D341Med (cell line): ENCODE measurements around the gene EPPIN.
A peak's percentile ranks its signal among the peaks of the same experiment; 100 is the strongest.

ENCODE experiments used
- DNase-seq: peaks from one replicate; pipeline ENCODE4 v3.0.0; 2012; ENCODE audit warnings: low spot score

Gene EPPIN

DNA sequence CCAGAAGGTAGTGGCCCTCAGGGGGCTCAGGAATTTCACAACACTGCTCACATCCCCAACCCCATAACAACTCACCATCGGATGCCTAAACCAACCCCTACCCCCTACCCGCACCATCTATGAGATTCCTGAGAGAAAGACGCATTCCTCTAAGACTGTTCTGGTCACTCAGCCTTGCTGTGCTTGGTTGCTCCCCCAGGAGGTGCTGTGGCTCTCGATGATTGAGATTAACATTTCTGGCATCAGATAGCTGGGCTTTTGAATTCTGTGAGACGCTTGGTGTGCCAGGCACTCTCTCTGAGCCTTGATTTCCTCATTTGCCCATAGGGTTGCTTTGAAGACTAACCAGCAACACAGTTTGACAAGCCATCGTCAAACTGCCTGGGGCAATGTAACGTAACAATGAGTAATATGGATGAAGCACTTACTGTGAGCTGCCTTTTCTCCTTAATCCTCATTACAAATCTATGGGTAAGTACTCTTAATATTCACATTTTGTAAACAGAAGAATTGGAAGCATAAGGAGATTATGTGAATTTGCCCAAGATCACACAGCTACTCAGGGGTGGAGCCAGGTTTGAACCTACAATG lies 8.9 kb downstream of the EPPIN start:
- peak; percentile 41 for DNase-seq

DNA sequence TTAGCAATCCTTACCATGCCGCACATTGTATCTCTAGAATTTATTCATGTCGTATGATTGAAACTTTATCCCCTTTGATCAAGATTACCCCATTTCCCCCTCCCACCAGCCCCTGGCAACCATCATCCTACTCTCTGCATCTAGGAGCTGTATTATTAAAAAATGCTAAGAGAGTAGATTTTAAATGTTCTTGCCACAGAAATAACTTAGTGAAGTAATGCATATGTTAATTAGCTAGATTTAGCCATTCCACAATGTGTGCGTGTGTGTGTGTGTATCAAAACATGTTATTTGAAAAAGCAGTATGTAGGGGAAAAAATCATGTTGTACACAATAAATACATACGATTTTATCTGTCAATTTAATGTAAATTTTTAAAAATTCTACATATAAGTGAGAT lies 19.9 kb downstream of the EPPIN start:
- no peak for DNase-seq

DNA sequence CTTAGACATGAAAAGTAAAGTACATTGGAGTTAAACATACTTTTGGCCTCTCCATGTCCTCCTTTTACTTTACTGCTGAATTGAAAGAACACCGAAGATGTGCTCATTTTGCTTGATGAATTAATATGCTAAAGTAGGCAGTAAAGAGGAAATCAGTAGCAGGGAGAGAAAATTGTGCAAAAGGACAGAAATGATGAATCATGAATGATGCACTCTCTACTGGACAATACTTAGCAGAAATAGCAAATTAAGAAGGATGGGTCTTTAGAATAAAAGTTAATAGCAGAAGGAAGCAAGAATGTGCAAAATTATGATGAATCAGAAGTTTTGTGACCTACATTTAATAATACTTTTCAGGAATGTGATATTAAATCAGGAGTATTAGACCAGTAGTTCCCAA lies 23.4 kb downstream of the EPPIN start:
- no peak for DNase-seq

DNA sequence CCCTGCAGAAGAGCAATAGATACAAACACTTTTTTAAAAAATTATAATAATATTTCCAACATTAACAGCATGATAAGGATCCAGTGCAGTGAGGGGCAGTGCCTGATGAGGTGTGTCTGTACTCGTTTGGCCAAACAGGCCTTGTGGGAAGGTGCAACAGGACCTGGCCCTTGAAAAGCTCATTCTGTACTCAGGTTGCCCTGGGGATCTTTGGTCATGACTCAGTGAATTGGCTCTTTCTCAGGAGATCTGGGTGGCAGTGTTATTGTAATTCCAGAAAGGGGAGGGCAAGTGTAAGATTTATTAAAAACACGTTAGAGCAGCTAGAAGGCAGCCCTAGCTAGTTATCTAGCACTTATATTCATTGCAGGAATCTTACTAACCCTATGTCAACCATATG lies 28.9 kb downstream of the EPPIN start:
- no peak for DNase-seq

DNA sequence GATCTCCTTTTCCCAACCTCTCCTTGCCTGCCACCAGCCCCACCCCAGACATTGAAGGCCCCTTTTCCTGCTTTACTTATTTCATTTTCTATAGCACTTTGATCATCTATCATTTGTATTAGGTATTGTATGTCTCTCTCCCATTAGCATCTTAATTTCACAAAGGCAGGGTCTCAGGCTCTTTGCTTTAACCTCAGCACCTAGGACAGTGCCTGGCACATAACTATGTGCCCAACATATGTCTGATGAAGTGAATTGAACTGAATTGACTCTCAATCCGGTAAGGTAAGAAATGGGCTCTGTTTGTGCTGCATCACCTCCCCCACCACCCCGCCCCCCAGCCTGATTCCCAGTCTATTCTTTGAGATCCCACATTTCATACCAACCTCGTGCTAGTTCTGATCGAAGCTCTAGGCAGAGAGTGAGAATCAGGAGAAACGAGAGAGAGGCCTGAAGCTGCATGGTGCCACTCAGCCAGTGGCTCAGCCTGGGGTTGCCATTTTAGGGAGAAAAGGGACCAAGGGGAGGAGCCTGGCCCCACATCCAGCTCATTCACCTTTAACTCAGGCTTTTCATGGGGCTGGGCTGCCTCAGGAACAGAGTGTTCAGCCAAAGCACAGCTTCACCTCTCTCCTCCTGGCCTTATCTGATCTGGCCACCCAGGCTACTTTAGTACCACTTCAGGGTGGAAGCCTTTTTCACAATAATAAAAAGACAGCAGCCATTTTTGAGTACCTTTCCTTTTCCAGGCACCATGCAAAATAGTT lies 31.9 kb downstream of the EPPIN start, which contains the start of gene SPINT3:
Gene SPINT3, minus strand, starts transcription at position 476 of the 767 bp plus-strand sequence. Its CDS starts 14 bp downstream, at position 462.
- DNase-seq: no peak

DNA sequence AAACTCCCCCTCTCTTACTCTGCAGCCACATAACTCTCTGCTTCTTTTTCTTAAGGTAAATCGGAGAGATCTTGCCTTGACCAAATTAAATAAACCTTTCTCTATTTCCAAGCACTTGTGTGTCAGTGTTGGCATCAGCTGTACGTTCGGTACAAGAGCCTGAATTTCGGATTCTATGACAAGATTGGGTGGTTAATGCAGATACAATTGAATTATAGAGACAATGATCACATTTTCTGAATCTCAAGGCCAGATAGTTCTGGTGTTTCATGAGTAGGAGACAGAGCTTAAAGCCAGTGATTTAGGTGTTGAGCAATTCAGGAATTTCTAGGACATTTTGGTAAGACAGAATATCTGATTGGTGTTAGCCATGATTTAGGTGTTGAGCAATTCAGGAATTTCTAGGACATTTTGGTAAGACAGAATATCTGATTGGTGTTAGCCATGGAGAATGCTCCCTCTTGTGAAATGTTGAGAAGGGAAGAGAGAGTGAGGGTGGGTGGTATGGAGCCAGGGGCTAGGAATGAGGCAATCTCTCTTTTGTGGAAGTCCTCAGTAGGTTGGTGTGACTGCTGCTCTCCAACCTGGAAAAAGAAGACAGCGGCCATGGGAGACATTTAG lies 36.8 kb downstream of the EPPIN start:
- DNase-seq: no peak

DNA sequence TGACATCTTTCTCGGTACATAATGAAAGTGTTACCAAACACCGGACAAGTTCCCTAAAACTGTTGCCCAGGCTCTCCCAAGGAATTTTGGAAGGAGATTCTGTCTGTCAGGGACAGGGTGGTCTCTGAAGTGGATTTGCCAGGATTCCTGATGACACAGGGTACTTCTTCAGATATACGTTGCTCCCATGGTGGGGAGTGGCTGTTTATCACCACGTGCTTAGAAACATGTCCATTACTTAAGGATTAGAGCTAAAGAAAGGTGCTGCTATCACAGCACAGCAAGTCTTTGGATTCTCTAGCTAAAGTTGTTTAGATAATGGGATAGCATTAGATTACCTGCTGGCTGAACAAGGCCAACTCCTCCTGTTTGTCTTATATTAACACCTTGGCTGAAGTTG lies 38.1 kb downstream of the EPPIN start:
- no peak for DNase-seq

DNA sequence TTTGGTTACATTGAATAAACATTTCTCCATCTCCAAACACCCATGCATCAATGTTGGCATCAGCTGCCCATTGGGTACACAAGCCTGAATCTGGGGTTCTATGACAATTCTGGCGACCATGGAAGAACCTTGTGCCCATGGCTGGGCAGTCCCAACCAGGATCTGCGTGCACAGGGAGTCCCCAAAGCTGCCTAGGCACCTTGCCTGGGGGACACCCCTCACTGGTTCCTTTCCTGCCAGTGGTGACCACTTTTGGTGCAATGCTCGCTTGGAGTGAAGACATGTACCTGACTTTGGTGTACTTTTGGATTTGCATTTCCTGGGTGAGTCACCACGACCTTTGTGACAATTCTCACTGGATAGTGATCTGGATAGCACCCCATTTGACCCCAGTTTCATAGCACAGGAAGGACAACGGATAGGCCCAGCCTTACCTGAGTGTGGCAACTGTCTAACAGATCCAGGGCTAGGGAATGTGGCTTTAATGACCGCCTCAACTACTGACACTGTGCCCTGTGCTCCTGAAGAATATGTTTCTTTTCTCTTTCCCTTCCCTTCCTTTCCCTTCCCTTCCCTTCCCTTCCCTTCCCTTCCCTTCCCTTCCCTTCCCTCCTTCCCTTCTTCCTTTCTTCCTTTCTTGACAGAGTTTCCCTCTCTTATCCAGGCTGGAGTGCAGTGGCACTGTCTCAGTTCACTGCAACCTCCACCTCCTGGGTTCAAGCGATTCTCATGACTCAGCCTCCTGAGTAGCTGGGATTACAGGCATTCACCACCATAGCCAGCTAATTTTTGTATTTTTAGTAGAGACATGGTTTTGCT lies 38.9 kb downstream of the EPPIN start:
- DNase-seq: no peak

DNA sequence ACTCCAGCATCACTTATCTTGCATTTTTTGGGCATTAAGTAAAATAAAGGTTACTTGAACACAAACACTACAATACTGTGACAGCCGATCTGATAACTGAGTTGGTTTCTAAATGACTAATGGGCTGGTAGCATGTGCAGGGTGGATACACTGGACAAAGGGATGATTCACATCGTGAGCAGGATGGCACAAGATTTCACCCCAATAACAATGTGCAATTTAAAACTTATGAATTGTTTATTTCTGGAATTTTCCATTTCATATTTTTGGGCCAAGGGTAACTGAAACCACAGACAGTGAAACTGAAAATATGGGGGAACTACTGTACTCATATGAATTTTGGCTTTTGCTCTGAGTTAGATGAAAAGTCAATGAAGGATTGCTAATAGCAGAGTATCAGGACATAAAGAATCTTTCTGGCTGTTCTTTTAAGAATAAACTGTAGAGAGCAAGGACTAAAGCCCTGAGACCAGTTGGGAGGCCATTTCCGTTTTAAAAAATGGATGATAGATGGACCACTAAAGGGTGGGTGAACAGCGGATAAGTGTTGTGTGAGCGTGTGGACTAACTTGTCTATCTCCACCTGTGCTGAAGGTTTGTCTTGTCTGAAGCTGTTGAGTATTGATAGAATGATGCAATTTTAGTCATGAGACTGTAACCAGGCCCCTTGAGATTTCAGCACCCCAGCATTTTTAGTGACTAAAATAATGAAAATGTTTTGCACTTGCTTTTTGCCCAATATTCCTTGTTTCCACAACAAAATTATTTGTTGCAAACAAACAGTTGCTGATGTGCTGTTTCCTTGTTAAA lies 40.0 kb downstream of the EPPIN start:
- no peak for DNase-seq

DNA sequence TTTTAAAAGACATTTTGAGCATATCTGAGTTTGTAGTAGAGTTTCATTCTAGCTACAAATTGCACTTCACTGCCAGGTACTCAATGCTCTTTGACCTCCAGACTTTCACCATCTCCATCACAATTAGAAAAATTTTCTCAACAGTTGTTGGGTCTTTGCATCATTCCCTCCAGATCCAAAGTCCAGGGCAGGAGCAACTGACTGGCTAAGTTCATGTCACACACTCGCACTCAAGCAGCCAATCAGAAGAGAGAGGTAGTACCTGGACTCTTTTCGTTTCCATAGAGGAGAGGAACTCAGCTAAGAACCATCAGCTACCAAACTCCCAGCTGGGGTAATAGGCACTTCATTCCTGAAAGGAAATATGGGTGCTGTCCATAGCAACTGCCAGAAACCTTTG lies 40.8 kb downstream of the EPPIN start:
- no peak for DNase-seq

DNA sequence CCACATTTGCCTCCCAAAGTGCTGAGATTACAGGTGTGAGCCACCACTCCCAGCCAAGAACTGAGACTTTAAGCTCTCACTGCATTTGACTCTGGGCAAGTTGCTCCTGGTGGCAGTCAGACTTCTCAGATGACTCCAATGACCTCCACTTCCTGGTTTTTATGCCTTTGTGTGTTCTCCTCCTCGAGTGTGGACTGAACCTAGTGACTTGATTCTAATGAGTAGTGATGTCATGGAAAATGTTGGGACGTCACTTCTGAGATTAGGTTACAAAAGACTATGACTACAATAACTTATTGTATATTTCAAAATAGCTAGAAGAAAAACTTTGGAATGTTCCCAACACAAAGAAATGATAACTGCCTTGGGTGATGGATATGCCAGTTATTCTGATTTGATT lies 43.8 kb downstream of the EPPIN start:
- DNase-seq: no peak

DNA sequence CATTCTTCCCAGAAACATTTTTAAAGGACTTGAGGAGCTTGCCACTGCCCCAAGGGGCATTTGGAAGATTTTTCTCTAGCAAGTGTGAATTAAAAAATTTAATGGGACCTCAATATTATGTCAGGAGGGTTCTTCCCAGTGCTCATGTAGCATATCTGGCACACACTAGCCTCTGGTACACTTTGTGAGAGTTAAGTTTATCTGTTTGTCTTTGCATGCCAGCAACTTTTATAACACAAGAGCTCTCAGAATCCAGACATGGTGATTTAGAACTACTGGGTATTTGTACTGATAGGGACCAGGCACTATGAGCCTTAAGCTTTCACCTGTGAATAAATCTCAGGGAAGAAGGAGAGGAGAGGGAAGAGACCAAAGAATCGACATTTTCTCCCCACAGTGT lies 44.6 kb downstream of the EPPIN start:
- no peak for DNase-seq

DNA sequence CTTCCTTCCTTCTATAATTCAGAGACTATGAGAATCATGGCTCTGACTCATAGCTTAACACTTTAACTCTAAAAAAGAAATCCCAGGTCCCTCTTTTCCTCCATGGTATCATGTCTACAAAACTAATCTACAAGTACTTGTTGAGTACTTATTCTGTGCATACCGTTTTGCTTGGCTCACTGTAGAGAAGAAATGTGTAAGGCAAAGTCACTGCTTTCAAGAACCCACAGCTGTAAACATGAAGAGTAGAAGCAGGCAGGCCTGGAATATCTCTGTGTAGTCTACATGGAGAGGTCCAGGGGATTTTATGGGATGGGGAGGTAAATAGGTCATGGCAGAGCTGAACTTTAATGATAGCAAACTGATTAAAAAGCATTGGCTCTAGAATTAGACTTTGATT lies 45.6 kb downstream of the EPPIN start:
- DNase-seq: no peak

DNA sequence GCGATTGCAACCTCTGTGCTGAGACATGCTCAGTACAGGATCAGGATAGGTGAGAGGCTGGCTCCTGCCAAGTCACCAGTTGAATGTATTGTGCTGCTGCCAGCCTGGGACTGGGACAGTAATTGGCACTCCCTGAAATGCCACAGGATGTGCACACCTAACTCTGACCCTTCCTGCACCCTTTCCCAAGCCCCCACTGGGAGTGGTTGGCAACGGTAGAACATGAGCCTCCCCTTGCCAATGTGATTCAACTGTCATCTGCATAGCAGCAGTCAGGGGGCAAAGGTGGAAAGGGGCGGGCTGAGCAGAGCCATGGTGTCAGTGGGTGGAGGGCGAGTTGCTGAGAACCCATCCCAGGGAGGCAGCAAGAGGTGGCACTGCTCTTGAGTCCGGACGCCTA lies 47.2 kb downstream of the EPPIN start:
- no peak for DNase-seq

DNA sequence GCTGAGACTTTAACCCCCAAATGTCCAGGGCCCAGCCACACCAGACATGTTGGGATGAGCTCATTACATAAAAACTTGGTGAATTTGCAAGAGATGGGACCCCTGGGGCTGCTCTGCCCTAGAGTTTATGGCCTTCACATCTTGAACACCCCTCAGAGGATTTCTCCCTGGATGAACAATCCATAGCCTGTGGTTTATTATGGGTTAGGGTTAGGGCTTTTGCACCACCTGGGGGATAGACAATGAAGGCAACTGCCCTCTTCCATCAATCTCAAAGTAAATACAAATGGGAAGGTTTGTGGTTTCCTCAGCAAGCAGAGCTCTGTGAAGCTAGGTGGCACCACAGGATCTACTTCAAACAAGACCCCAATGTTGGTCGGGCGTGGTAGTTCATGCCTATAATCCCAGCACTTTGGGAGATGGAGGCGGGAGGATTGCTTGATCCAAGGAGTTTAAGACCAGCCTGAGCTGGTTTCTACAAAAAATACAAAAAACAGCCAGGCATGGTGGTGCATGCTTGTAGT lies 49.2 kb downstream of the EPPIN start:
- no peak for DNase-seq

DNA sequence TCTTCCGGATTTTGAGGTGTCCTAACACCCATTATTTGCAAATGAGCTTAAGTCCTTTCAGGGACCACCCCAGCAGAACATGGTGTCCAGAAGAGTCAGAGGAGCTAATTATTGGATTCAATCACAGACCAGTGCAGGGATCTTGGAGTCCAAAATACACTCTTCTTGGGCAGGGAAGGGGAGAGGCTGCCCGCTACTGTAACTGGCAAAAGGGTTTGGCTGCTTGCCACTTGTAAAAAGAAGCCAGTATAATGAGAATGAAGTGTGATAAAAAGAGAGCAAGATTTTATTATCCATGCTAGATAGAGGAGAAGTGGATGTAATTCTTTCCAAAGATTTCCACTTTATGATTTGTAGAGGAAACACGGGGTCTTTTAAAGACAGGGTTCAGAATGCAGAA lies 51.0 kb downstream of the EPPIN start:
- no peak for DNase-seq

DNA sequence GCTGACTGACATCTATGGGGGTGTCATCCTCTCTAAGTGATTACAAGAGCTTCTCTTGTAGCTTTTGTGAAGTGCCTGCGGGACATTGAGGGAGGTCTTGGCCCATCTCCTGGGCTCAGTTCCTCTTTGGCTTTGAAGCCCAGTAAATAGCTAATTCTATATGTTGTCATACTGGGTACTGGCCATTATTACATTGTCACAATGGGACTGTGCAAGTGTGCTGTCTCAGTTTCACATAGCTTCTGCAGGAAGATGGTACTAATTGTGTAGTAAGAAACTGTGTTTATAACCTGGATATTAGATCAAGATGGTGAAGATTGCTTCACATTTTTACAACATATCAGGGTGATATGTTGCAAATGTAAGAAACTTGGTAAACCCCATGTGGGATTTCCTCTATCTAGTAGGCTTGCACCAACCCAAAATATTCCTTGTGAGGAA lies 51.7 kb downstream of the EPPIN start:
- DNase-seq: no peak
